ENCODE data around the gene ABHD17A.
A peak's percentile ranks its signal among the peaks of the same experiment; 100 is the strongest.

The ABHD17A gene

DNA sequence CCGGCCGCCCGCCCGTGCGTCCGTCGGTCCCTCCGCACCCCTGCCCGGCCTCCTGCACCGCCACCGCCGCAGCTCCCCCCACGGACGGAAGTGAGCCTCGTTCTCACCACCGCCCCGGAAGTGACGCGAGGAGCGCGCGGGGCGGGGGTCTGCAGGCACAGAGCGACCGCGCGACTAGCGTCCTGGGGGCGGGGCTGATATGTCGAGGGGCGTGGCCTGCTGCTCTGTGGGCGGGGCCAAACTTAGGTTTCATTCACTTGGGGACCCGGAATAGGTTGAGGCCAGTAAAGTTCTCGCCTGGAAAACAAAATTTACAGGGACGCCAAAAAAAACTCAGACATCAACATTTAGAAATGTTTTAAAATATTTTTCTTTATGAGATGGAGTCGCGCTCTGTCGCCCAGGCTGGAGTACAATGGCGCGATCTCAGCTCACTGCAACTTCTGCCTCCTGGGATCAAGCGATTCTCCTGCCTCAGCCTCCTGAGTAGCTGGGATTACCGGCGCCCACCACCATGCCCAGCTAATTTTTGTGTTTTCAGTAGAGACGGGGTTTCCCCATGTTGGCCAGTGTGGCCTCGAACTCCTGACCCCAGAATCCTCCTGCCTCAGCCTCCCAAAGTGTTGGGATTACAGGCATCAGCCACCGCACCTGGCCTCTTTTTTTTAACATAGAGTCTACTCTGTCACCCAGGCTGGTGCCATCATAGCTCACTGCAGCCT, at the start of gene ABHD17A:
ABHD17A (minus strand) TSS at position 99 of the 722 bp plus-strand sequence. CDS start 3,930 bp downstream, outside the sequence.
- peak; percentile 89 for DNase-seq

DNA sequence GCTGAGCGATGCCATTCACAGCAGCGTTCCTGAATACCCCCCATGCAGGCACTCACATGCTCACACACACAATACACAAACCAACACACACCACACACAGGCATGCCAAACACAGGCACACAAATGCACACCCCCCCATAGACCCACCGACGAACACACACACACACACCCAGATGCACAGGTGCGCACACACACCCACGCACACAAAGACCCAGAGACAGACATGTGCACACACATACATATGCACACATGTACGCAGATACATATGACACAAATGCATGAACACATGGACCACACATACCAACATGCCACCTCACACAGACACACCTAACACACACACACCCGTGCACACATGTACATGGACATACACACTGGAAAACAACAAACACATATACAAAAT, 48.6 kb upstream of the ABHD17A start:
- DNase-seq, result no peak

DNA sequence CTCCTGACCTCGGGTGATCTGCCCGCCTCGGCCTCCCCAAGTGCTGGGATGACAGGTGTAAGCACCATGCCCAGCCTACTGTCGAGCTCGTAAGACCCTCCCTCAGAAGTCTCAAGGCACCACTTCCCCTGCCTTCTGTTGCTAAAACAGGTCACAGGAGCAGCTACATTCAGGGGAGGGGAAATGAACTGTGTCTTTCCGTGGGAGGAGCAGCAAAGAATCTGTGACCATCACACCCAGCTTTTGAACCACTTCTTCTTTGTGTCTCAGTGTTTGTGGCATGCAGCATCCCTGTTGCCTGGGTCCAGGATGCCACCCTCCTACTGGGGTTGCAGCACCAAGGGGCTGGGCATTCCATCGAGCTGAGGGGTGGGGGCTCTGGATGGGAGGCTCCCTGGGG, 47.9 kb upstream of the ABHD17A start:
- no peak for DNase-seq

DNA sequence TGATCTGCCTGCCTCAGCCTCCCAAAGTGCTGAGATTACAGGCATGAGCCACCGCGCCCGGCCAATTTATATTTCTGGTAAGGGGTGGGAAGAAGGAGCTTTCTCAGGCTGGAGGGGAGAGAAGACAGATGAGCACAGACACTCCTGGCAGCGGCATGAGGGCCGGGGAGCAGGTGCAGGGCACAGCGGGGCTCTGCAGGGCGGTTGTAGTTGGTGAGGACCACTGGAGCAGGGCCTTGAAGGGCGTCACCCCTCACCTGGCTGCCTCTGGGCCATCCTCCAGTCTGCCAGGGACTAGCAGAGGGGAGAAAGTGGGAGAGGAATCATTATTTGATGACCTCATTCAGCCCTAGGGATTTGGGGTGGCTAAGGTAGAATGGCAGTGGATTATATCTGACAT, 47.1 kb upstream of the ABHD17A start:
- no peak for DNase-seq

DNA sequence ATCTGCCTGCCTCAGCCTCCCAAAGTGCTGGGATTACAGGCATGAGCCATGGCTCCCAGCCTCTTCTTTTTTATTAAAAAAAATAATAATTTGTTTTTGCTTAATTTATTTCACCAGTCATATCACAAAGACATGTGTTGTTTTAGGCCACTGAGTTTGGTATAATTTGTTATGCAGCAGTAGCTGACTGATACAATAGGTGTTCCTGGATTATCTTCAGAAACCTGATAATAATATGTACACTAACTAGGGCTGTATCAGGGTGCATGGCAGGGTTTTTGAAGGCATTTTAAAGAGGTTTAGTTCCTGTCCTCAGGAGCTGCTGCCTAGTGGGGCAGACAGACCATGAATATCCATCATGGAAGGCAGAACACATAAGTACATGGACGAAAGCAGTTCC, 46.1 kb upstream of the ABHD17A start:
- no peak for DNase-seq

DNA sequence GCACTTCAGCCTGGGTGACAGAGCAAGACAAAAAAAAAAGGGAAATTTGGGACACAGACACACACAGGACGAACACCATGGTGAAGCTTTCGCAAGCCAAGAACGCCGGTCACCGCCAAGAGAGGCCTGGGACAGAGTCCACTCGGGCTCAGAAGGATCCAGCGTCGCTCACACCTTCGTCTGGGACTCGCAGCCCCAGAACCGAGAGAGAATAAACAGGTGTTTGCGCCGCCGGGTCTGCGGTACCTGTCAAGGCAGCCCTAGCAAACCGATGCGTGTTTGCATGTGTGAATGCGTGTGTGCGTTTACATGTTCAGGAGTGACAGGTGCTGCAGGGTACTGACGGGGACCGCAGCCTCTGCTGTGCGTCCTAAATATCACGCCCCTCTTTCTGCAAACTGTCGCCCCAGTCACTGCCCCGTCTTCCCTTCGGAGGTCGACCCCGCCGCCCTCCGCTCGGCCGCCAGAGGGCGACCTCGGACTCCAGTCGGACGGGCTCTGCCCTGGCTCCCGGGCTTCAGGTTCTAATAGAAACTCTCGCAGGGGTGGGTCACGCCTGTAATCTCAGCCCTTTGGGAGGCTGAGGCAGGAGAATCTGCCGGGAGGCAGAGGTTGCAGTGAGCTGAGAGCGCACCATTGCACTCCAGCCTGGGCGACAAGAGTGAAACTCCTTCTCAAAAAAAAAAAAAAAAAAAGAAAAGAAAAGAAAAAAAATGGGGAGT, 43.9 kb upstream of the ABHD17A start:
- DNase-seq, result peak; percentile 37

DNA sequence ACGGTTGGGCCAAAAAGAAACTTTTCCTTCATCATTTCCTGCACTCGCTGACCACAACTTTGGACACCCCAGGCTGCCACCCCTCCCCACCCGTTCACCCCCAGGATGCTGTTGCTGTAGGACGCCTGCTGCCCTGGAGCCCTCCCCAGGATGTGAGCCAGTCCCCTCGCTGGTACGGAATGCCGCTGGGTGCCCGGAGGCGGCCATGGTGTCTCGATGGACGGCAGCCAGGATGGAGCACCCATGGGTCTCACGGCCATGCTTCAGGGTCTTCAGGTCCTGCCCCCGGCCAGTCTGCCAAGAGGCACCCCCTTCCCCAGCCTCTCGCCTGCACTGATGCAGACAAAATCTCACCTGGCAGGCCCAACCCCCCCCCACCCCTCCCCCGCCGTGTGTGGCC, 40.2 kb upstream of the ABHD17A start:
- DNase-seq, result no peak

DNA sequence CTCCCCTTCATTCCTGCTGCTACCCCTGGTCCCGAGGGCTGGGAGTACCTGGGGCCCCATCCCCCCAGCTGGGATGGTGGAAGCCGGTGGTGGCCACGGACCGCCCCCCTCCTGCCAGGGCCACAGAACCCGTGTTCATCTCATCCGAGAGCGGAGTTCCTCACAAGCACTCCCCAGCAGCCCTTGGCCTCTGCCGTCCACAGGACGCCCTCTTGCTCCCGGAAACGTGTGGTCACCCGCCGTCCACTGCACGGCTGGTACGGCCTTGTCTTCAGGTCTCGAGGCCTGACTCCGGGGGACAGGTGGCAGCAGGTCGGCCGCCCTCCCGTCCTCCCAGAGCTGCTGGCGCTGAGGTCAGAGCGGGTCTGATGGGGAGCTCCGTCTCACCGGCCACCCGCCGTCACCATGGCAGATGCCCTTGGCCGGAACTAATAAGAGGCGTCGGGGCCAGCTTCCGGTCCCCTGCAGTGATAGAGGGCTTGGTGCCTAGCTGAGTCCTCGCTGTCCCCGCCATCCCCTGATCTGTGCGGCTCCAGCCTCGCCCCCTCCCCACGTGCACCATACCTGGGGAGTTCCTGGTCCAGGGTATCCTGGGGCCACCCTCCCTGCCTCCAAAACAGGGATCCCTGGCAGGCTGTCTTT, 39.1 kb upstream of the ABHD17A start:
- no peak for DNase-seq

DNA sequence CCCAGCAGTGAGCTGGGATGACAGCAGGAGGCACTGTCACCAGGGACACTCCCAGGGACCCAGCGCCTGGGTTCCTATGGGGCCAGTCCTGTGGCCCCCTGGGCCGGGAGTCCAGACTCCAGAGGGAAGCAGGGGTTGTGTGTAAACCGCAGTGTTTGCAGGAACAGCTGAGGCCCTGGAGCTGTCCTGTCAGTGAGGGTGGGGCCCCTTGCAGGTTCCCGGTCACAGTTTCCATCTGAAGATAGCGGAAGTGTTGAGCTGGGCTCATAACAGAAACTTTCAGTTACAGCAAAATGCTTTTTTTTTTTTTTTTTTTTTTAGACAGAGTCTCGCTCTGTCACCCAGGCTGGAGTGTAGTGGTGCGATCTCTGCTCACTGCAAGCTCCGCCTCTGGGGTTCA, 38.0 kb upstream of the ABHD17A start:
- DNase-seq, result no peak

DNA sequence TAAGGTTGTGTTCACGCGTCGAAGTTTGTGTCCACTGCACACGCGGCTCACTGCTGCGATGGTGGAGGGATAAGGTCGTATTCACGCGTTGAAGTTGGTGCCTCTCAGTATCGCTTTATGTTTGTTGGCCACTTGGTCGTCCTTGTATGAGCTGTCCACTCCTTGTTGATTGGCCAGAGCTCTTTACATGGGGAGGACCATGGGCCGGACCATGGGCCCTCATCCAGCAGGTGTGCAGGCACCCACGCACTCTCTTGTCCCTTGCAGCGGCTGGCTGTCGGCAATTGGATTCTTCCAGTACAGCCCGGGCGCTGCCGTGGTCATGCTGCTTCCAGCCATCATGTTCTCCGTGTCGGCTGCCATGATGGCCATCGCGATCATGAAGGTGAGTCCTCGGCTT, 37.5 kb upstream of the ABHD17A start:
- no peak for DNase-seq

DNA sequence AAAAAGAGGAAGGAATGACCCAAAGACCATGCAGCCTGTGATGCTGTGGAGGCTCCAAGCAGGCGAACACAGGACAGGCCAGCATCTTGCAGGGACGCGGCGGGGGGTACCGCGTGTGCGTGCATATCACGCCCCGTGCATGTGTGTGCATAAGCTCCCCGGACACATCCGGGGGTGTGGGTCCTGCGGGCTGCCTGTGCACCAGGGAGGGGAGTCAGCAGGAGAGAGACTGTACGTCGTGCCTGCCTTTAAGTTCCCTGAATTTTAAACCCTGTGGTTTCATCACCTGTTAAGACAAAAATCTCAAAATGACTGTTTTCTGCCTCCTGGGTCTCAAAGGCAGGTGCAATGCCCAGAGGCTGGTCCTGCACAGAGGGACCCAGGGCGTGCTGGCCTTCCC, 36.5 kb upstream of the ABHD17A start:
- DNase-seq, result no peak

DNA sequence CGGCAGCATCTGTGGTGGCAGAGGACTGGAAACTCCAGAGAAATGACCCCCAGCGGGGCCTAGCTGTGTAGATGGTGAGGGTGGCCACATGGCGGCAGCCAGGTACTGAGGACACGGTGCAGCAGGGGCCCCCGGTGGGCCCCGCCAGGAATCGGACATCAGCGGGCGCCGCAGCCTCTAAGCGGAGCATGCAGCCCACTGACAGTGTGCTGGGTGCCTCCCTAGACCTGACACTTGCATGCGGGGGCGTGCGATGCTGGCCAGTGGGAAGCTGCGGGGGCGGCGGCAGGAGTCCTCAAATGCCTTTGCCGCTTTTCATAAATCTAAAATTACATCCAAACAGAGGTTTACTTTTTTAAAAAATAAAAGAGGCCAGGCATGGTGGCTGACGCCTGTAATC, 36.0 kb upstream of the ABHD17A start:
- DNase-seq, result no peak

DNA sequence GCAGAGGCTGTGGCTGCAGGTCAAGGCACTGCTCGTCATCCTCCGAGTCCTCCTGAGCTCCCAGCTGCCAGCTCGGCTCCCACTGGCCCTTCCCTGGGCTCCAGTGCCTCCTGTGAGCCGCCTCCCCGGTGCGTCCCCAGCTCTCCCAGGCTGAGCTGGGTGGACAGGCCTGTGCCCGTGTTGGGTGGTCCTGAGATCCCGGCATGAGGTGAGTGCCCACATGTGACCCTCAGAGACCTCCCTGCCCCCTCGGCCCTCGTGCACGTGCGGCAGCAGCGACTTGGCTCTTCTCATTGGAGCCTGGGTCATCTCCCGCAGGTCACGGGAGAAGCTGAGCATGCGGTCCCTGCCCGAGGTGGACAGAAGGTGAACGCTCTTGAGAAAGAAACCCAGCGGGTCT, 35.3 kb upstream of the ABHD17A start:
- no peak for DNase-seq

DNA sequence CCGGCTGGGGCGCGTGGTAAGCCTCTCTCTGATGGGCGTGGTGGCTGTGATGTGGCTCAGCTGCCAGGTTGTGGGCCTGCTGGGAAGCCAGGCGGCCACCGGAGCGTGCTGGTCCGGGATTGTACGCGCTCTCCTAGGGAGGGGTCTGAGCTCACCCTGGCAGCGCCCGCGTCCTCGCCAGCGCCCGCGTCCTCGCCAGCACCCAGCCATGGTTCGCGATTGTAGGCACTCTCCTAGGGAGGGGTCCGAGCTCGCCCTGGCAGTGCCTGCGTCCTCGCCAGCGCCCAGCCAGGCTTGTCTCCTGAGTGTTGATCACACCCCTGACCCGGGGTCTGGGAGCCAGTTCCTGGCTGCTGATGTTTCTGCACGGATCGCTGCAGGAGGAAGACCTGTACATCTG, 33.7 kb upstream of the ABHD17A start:
- DNase-seq, result no peak

DNA sequence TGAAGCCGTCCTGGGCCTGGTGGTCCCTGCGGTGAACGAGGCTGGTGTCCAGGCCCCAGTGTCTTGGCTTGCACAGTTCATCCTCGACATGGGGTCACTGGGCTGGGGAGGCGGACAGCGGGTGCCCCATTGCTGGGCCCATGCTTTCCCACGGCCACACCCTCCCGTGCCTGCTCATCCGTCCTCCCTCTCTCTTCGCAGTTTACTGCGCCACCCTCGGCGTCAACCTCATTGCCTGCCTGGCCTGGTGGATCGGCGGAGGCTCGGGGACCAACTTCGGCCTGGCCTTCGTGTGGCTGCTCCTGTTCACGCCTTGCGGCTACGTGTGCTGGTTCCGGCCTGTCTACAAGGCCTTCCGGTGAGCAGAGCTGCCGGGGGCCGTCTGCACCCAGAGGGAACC, 32.6 kb upstream of the ABHD17A start:
- no peak for DNase-seq

DNA sequence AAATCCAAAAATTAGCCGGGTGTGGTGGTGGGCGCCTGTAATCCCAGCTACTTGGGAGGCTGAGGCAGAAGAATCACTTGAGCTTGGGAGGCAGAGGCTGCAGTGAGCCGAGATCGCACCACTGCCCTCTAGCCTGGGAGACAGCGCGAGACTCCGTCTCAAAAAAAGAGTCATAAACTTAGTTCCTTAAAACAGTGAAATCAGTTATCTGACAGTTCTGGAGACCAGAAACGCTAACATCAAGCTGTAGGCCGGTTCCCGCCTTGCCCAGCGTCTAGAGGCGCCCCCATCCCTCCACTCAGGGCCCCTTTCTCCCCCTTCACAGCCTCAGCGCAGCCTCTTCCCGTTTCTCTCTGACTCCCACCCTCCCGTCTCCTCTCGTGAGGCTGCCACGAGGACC, 31.9 kb upstream of the ABHD17A start:
- no peak for DNase-seq

DNA sequence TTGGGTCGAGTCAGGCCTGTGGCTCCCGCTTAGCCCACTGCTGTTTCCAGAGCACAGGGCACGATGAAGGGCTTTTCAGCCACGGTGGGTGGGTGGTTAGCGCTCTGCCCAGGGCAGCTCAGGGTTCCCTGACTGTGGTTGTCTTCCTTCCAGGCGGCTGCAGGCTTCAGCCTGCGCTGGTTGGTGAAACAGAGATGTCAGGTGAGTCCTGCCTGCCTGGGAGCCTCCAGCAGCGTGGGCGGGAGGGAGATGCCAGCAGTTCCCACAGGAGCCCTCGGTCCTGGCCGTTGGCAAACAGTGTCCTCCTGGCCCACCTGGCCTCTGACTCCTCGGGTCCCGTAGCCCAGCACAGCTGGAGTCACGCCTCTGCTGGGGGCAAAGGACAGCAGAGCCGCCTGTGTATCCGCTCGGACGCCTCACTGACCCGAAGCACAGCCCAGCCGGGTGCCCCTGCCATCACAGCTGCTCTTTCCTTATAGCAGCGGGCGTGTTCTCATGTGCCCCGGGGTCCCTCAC, 29.6 kb upstream of the ABHD17A start:
- DNase-seq, result no peak

DNA sequence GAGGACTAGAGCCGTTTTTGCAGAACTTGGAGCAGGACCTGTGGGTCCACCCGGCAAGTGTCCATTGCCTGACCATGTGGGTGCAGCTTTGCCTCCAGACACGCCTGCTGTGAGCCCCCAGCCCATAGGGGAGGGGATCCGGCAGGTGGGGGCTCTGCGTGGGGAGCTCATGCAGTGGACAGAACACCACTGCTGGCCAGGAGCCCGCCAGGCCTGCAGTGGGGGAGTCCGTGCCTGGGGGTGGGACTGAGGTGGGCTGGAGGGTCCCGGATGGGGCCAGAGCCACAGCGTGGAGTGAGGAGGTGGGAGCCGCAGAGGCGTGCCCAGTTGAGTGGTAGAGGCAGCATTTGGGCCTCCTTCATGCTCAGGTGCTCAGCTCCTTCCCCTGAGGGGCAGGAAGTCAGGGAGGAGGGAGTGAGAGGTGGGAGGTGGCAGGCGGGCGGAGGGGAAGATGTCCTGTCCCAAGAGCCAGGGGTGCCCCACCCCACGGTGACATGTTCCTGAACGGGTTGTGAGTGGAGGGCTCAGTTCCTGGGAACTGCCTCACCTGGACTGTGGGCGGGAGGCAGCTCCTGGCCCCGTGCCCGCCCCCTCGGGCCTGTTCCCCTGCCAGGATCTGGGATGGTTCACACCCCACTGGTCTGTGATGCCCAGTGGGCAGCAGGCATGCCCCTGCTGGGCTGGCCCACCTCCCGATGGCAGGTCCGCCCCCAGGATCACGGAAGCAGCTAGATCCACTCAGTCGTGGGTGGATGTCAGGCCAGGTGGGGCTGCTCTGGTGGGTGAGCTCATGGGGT, 28.7 kb upstream of the ABHD17A start:
- DNase-seq, result no peak

DNA sequence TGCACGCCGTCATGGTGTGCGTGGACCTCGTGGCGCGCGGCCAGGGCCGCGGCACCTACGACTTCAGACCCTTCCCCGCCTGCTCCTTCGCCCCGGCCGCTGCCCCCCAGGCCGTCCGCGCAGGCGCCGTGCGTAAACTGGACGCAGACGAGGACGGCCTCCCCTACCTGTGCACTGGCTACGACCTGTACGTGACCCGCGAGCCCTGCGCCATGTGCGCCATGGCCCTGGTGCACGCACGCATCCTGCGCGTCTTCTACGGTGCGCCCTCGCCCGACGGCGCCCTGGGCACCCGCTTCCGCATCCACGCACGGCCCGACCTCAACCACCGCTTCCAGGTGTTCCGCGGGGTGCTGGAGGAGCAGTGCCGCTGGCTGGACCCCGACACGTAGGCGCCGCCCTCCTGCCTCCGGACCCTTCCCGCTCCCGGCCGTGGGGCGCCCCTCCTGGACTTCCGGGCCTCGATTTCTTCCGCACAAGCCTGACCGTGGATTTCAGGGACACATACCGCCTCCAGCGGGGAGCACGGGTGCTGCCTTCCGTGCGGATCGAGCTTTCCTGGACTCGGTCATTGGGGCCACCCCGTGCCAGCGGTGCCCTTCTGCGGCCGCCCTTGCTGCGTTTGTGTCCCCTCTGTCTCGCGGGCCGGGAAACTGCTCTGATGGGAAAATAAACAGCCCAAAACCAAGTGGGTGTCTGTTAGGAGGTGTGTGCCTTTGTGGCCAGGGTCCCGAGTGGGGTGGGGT, 27.6 kb upstream of the ABHD17A start:
- no peak for DNase-seq

DNA sequence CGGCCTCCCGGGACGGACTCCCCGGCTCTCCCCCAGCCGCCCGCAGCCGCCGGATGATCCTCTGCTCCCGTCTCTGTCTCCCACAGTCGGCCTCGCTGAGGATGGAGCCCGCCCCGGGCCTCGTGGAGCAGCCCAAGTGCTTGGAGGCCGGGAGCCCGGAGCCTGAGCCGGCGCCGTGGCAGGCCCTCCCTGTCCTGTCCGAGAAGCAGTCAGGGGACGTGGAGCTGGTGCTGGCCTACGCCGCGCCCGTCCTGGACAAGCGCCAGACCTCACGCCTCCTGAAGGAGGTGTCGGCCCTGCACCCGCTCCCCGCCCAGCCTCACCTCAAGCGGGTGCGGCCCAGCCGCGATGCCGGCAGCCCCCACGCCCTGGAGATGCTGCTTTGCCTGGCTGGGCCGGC, 26.7 kb upstream of the ABHD17A start:
- no peak for DNase-seq

DNA sequence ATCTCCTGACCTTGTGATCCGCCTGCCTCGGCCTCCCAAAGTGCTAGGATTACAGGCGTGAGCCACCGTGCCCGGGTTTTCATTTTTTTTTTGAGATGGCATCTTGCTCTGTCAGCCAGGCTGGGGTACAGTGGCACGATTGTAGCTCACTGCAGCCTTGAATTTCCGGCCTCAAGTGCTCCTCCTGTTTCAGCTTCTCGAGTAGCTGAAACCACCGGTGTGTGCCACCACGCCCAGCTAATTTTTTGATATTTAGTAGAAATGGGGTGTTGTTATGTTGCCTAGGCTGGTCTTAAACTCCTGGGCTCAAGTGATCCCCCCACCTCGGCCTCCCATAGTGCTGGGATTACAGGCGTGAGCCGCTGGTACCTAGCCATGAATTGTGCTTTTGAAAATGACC, 25.8 kb upstream of the ABHD17A start:
- DNase-seq, result no peak

DNA sequence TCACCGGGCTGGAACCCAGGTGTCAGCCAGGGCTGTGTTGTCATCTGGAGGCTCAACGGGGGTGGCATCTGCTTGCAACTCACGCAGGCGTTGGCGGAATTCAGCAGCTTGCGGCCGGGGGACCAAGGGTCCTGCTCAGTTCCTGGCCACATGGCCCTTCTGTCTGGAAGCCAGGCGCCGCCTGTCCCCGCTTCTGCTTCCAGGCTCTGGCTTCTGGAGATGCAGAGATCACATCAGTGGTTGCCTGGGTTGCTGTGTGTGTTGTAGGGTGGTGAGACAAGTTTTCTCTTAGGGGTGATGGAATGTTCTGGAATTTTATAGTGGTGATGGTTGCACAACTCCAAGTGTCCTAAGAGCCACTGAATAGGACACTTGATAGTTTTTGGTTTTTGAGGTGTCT, 24.9 kb upstream of the ABHD17A start:
- DNase-seq, result no peak

DNA sequence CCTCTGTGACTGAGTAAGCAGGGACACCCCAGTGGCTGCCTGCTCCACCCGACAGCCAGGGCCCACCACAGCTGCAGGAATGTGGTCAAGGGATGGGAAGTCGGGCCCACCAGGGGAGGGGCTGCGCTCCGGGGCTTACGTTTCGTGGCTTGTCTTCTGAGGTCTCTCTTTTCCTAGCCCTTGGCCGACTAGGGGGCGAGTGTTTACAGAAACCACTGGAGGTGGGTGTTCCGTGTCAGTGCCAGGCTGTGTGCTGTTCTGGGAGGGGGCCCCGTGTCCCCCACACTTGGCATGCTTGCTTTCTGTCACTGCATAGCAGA, 24.4 kb upstream of the ABHD17A start:
- no peak for DNase-seq

Measured in amniotic stem cell (primary cell).